ENCODE measurements around the gene CUBN.
"Not testable (repeated sequence)": the region's sequence is repeated elsewhere in the genome, so short reads cannot be mapped to it uniquely, and the experiment has no call there.

DNA sequence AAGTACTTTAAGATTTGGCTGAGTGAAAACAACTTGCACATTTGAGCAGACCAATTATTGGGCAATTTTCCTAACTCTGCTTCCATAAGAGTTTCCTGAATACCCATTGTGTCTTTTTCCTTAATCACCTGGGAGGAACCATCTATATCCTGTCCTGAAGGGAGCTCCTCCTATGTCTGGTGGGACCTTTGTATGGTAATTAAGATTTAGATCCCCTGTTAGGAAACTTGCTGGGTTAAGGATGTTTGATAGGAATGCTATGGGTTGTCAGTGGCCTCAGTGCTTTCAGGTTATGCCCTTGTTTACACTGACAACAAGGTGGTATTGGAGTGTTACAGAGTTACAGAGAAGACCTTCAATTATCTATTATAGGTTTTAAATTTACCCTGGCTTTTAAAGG is 116.9 kb downstream of the CUBN start:
- TF ChIP-seq, protein P1, sequence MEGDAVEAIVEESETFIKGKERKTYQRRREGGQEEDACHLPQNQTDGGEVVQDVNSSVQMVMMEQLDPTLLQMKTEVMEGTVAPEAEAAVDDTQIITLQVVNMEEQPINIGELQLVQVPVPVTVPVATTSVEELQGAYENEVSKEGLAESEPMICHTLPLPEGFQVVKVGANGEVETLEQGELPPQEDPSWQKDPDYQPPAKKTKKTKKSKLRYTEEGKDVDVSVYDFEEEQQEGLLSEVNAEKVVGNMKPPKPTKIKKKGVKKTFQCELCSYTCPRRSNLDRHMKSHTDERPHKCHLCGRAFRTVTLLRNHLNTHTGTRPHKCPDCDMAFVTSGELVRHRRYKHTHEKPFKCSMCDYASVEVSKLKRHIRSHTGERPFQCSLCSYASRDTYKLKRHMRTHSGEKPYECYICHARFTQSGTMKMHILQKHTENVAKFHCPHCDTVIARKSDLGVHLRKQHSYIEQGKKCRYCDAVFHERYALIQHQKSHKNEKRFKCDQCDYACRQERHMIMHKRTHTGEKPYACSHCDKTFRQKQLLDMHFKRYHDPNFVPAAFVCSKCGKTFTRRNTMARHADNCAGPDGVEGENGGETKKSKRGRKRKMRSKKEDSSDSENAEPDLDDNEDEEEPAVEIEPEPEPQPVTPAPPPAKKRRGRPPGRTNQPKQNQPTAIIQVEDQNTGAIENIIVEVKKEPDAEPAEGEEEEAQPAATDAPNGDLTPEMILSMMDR (IDR thresholded peaks at IDR 0.05) = not testable (repeated sequence)
- not testable (repeated sequence) for TF ChIP-seq POLR2A (IDR thresholded peaks at IDR 0.05)
